H9 (cell line): Measurements from ENCODE around the gene CYP4V2. TPM values are rescaled to one million over a fixed set of nuclear protein-coding genes. Genes with fewer than 3 reads are reported as not detected.

ENCODE experiments used
- DNase-seq: peaks from one replicate; pipeline ENCODE4 v3.0.0-alpha.2; 2017
- H2AFZ ChIP-seq: one replicate; pipeline ENCODE4 v1.6.1; 2013; ENCODE audit warnings: mild to moderate bottlenecking, low read length, control low read depth, moderate library complexity
- H2AK5ac ChIP-seq: 2 replicates; pipeline ENCODE4 v1.6.1; 2013; ENCODE audit warnings: low read length, control low read depth, mixed read lengths; ENCODE audit not compliant: insufficient read length
- H2BK120ac ChIP-seq: one replicate; pipeline ENCODE4 v1.6.1; 2013; ENCODE audit warnings: low read depth, mild to moderate bottlenecking, low read length, control low read depth, inconsistent platforms; ENCODE audit not compliant: poor library complexity, severe bottlenecking
- H2BK12ac ChIP-seq: 2 replicates; pipeline ENCODE4 v1.6.1; 2013; ENCODE audit warnings: low read length, control low read depth, mixed read lengths, low read depth; ENCODE audit not compliant: insufficient read length
- H2BK15ac ChIP-seq: 2 replicates; pipeline ENCODE4 v1.6.1; 2013; ENCODE audit warnings: low read depth, low read length, control low read depth
- H2BK20ac ChIP-seq: one replicate; pipeline ENCODE4 v1.6.1; 2013; ENCODE audit warnings: low read depth, mild to moderate bottlenecking, low read length, control low read depth, inconsistent platforms; ENCODE audit not compliant: poor library complexity, severe bottlenecking
- H2BK5ac ChIP-seq: 2 replicates; pipeline ENCODE4 v1.6.1; 2013; ENCODE audit warnings: low read length, control low read depth, mixed read lengths; ENCODE audit not compliant: insufficient read length
- H3K14ac ChIP-seq: 2 replicates; pipeline ENCODE4 v1.6.1; 2013; ENCODE audit warnings: low read length, control low read depth; ENCODE audit not compliant: insufficient read depth
- H3K18ac ChIP-seq: 2 replicates; pipeline ENCODE4 v1.6.1; 2013; ENCODE audit warnings: low read depth, mild to moderate bottlenecking, mixed read lengths, low read length, control low read depth; ENCODE audit not compliant: insufficient read length
- H3K23ac ChIP-seq: 2 replicates; pipeline ENCODE4 v1.6.1; 2013; ENCODE audit warnings: low read length, control low read depth, mixed read lengths, low read depth; ENCODE audit not compliant: insufficient read length
- H3K23me2 ChIP-seq: 2 replicates; pipeline ENCODE4 v1.6.1; 2013; ENCODE audit warnings: low read depth, mild to moderate bottlenecking, mixed read lengths, low read length, control low read depth; ENCODE audit not compliant: insufficient read length, poor library complexity, severe bottlenecking
- H3K27ac ChIP-seq: 2 replicates; pipeline ENCODE4 v1.5.1; 2013; ENCODE audit warnings: low read length, control low read depth, mixed read lengths, low read depth; ENCODE audit not compliant: insufficient read length
- H3K27me3 ChIP-seq: 2 replicates; pipeline ENCODE4 v1.6.1; 2013; ENCODE audit warnings: low read length, control low read depth, inconsistent platforms; ENCODE audit not compliant: insufficient read depth
- H3K4ac ChIP-seq: 2 replicates; pipeline ENCODE4 v1.6.1; 2013; ENCODE audit warnings: low read depth, mild to moderate bottlenecking, control low read depth, inconsistent platforms, low read length, moderate library complexity
- H3K4me1 ChIP-seq: 2 replicates; pipeline ENCODE4 v1.6.1; 2013; ENCODE audit warnings: low read length, control low read depth, inconsistent platforms; ENCODE audit not compliant: insufficient read depth
- H3K4me2 ChIP-seq: 2 replicates; pipeline ENCODE4 v1.6.1; 2013; ENCODE audit warnings: low read length, control low read depth, mixed read lengths; ENCODE audit not compliant: insufficient read length, insufficient read depth
- H3K56ac ChIP-seq: 2 replicates; pipeline ENCODE4 v1.6.1; 2013; ENCODE audit warnings: low read depth, mild to moderate bottlenecking, mixed read lengths, low read length, control low read depth; ENCODE audit not compliant: insufficient read length
- H3K79me1 ChIP-seq: 2 replicates; pipeline ENCODE4 v1.6.1; 2013; ENCODE audit warnings: low read depth, mild to moderate bottlenecking, moderate library complexity, low read length, control low read depth, inconsistent platforms; ENCODE audit not compliant: insufficient read depth, poor library complexity, severe bottlenecking
- H3K79me2 ChIP-seq: 2 replicates; pipeline ENCODE4 v1.6.1; 2013; ENCODE audit warnings: low read length, control low read depth, inconsistent platforms; ENCODE audit not compliant: insufficient read depth
- H3K9ac ChIP-seq: 2 replicates; pipeline ENCODE4 v1.6.1; 2013; ENCODE audit warnings: low read length, control low read depth, mixed read lengths; ENCODE audit not compliant: insufficient read length; ENCODE audit errors: extremely low read depth
- H3K9me3 ChIP-seq: one replicate; pipeline ENCODE4 v1.6.1; 2013; ENCODE audit warnings: low read depth, low read length, inconsistent platforms; ENCODE audit not compliant: control insufficient read depth
- H3T11ph ChIP-seq: one replicate; pipeline ENCODE4 v1.6.1; 2013; ENCODE audit warnings: mild to moderate bottlenecking, low read length, control low read depth, inconsistent platforms
- H4K20me1 ChIP-seq: one replicate; pipeline ENCODE4 v1.6.1; 2013; ENCODE audit not compliant: control insufficient read depth, insufficient read length, insufficient read depth
- H4K5ac ChIP-seq: 2 replicates; pipeline ENCODE4 v1.6.1; 2013; ENCODE audit warnings: low read depth, mild to moderate bottlenecking, mixed read lengths, low read length, control low read depth; ENCODE audit not compliant: insufficient read length
- H4K8ac ChIP-seq: replicated peaks from 2 replicates; pipeline ENCODE4 v1.6.1; 2013; ENCODE audit warnings: low read length, control low read depth, mixed read lengths, low read depth; ENCODE audit not compliant: insufficient read length
- H4K91ac ChIP-seq: 2 replicates; pipeline ENCODE4 v1.6.1; 2013; ENCODE audit warnings: low read depth, mild to moderate bottlenecking, moderate library complexity, mixed read lengths, low read length, control low read depth; ENCODE audit not compliant: insufficient read length
- H3K27ac Mint-ChIP-seq, 3 experiments: 2 replicates in 2 of 3; 3 replicates in 1 of 3; pipeline ENCODE4 v1.8.0; 2020 to 2021; ENCODE audit warnings: mixed read lengths in 3 of 3, mild to moderate bottlenecking in 1 of 3, moderate library complexity in 1 of 3
- H3K27me3 Mint-ChIP-seq: 2 replicates; pipeline ENCODE4 v1.8.0; 2021; ENCODE audit warnings: low read depth, mild to moderate bottlenecking, moderate library complexity, mixed read lengths
- H3K36me3 Mint-ChIP-seq, 3 experiments: 2 replicates in 2 of 3; 3 replicates in 1 of 3; pipeline ENCODE4 v1.8.0; 2020 to 2021; ENCODE audit warnings: low read depth in 3 of 3, mixed read lengths in 3 of 3; ENCODE audit not compliant: insufficient read depth in 1 of 3
- H3K4me1 Mint-ChIP-seq, 2 experiments: 2 replicates each; pipeline ENCODE4 v1.8.0; 2020; ENCODE audit warnings: mixed read lengths in 2 of 2
- H3K4me3 Mint-ChIP-seq, 2 experiments: 2 replicates in 1 of 2; 3 replicates in 1 of 2; pipeline ENCODE4 v1.8.0; 2020 to 2021; ENCODE audit warnings: mild to moderate bottlenecking in 2 of 2, mixed read lengths in 2 of 2, moderate library complexity in 1 of 2
- H3K9me3 Mint-ChIP-seq, 2 experiments: 2 replicates in 1 of 2; 3 replicates in 1 of 2; pipeline ENCODE4 v1.8.0; 2020; ENCODE audit warnings: mild to moderate bottlenecking in 2 of 2, mixed read lengths in 2 of 2, moderate library complexity in 1 of 2
- WGBS: extraction: QIAGEN DNeasy Blood & Tissue Kit; methylation state at CpG from one replicate; pipeline ENCODE4 v1.1.7; 2013; ENCODE audit warnings: missing lambda C conversion rate, low lambda C conversion rate, mixed read lengths; ENCODE audit not compliant: insufficient read length; ENCODE audit errors: extremely low coverage; 5-methylcytosine and 5-hydroxymethylcytosine counted together
- total RNA-seq: library from RNA; stranded (reverse); gene quantifications from 2 replicates; pipeline ENCODE4 v1.2.1, GENCODE V29; 2021
- TF ChIP-seq, protein P1 (sequence below): fragments of 200-600 bp; sonication (generic); conservative IDR thresholded peaks from 3 replicates; pipeline ENCODE4 v1.8.0; 2021; ENCODE audit warnings: antibody characterized with exemption, mild to moderate bottlenecking

The CYP4V2 gene
- total RNA-seq, 1 experiment from 2014 or later: 1.0 TPM

DNA sequence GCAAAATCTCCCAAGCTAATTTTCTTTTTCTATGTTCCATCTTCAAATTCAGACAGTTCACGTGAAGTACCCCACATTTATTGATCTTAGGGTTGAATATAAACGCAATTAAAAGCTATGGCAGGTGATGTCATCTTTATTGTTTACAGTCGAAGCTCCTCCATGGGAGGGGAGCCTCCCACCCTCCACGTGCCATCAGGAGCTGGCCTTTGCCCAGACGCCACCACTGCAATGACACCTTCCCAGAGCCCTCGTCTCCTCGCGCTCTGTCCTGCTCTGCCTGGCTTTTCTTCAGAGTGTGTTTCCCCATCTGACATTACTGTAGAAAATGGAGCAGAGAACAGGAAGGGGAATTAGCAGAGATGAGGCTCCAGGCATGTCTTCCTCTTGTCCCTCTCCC is 18.8 kb upstream of the CYP4V2 start:
- Histone ChIP-seq H4K91ac (no peak overlapping the region), H3K9ac (no peak overlapping the region), H3K4ac (no peak overlapping the region), H3K18ac (no peak overlapping the region), H2BK5ac (no peak overlapping the region), H3K27me3 (no peaks in the 10 kb centered on the region), H2AFZ (no peak overlapping the region), H4K8ac (no peak overlapping the region), H3K9me3 (no peaks in the 10 kb centered on the region), H3K79me2 (no peaks in the 10 kb centered on the region), H3K4me1 (no peaks in the 10 kb centered on the region), H2BK15ac (no peak overlapping the region), H2BK12ac (no peak overlapping the region), H3K14ac (no peak overlapping the region), H3K23me2 (no peaks in the 10 kb centered on the region), H3T11ph (no peak overlapping the region), H4K20me1 (no peaks in the 10 kb centered on the region), H2AK5ac (no peak overlapping the region), H3K4me2 (no peak overlapping the region), H3K56ac (no peak overlapping the region), H2BK120ac (no peak overlapping the region), H3K79me1 (no peaks in the 10 kb centered on the region), H4K5ac (no peak overlapping the region), H2BK20ac (no peak overlapping the region), H3K27ac (no peak overlapping the region), H3K23ac (no peak overlapping the region)
- Mint-ChIP-seq H3K36me3 (peaks cover 0 to 13% (median 0%) of the 10 kb centered on the region in 3 experiments; a peak in 3 of 7 replicates), H3K27me3 (no peaks in the 10 kb centered on the region), H3K27ac (no peak overlapping the region), H3K4me1 (peaks cover 8 to 12% of the 10 kb centered on the region in 2 experiments), H3K4me3 (no peak overlapping the region), H3K9me3 (0 out of 5 replicates have a peak, but pooled peaks cover 0 to 8% of the 10 kb centered on the region in 2 experiments)
- no CpG with 5 or more reads among the region's 8 CpGs for WGBS
- TF ChIP-seq, protein P1, sequence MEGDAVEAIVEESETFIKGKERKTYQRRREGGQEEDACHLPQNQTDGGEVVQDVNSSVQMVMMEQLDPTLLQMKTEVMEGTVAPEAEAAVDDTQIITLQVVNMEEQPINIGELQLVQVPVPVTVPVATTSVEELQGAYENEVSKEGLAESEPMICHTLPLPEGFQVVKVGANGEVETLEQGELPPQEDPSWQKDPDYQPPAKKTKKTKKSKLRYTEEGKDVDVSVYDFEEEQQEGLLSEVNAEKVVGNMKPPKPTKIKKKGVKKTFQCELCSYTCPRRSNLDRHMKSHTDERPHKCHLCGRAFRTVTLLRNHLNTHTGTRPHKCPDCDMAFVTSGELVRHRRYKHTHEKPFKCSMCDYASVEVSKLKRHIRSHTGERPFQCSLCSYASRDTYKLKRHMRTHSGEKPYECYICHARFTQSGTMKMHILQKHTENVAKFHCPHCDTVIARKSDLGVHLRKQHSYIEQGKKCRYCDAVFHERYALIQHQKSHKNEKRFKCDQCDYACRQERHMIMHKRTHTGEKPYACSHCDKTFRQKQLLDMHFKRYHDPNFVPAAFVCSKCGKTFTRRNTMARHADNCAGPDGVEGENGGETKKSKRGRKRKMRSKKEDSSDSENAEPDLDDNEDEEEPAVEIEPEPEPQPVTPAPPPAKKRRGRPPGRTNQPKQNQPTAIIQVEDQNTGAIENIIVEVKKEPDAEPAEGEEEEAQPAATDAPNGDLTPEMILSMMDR: no peak
- no peak for DNase-seq
